ENCODE data around the gene CSK.

CSK gene

DNA sequence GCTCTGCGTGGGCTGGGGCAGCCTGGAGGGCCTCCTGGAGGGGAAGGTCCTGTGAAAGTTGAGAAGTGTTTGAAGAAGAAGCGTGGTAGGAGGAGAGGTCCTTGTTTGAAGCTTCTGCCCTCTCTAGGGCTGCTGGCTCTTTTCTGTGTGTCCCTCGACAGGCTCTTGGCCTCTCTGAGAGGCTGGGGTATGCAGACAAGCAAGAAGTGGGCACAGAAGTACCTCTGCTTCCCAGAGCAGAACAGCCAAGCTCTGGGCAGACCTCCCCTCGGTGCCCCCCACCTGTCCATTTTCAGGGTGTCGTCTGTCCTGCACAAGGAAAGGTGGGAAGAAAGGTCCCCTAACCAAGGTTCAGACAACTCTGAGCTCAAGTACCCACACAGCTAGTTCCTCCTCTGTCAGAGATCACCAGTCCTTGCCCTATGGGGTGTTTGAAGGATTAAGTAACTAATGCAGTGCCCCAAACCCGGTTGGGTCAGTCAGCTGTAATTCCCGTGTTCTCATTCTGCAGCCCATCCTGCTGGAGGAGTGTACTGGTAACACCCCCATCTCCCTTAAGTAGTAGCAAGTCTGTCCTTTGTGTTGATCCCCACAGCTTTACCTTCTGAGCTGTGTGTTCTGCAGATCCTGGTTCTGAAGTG is 6.3 kb downstream of the CSK start:
- no peak for DNase-seq

DNA sequence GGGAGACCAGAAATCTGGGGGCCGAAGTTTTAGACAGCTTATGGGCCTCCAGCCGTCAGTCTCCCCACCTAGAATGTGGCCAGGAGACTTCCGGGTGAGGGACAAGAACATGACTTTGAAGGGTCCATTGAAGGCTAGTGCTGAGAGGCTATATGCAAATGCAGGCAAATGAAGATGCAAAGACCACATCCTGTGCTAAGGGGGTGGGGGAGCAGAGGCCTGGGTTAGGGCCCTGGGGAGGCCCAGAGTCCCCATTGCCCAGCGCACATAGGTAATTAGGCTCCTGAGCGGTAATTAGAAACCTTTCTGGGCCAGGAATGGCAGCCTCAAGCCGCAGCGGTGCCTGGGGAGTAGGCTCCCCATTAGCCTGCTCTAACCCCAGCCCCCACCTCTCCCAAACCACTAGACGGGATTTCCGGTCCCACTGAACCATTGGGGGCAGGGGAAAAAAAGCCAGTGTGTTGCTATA is 6.8 kb downstream of the CSK start:
- peak; percentile 65 for DNase-seq

DNA sequence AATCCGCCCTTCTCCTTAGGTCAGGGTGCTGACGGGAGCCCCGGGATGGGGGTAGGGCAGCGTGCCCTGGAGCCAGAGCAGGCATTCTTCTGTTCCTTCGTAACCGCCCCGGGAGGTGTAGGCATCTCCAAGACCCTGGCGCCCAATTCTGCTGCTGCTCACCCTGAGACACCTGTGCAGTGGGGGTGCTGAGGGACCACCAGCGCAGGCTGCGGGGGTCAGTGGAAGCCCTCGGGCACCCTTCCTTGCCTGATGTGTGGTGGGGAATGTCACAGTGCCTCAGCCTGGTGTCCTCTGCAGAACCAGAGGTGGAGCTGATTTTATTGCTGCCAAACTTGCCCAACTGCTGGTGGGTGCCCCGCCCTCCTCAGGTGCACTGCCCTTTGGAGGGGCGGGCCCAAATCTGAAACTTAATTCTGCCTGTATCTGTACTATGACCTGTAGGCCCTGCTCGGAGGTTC is 7.3 kb downstream of the CSK start:
- DNase-seq = no peak

DNA sequence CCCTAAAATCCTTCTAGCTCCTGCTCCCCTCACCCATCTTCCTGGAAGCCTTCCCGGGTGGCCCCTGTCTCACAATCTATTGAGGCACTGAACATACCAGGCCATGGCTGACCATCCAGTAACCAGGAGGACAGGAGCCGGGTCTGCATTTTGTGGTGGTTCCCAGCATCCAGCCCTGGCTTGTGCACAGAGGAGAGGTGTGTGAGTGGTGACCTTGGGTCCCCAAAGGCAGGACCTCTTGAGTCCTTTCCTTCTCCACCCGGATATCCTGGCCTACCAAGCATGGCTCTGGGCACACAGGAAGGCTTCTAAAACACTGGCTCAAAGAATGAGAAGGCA is 7.8 kb downstream of the CSK start:
- DNase-seq = no peak

DNA sequence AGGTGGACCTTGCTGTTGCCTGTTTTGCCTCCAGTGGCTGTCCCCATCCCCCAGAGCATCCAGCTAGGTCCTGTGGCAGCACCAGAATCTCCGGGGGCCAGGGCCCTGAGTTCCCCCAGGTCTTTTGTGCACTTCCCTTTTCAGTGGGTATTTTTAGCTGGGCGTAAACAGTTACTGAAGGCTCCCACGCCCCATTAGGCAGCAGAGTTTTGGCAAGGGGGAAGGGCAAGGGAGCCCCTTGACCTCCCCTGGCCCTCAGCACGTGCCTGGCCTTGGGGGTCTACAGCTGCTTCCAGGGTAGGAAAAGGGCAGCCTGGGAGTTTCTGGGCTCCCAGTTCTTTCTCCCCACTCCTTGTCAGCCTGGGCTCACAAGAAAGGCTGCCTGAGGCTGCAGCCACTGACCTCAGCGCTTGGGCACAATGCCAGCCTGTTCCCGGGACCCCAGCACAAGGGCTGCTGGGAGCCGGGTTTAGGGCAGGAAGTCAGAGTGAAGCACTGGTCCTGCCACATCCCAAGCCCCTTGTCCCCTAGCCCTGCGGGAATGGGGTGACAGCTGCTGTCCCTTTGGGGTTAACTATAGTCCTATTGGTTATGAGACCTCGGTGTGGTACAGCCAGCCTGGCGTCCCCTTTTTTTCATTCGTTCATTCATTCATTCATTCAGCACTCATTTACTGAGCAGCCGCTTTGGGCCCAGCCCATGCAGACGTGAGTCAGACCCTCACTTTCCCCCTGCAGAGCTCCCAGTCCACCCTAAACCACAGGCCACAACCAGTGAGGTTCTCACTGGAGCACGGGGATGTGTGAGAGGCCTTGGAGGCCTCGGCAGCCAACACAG is 8.4 kb downstream of the CSK start:
- DNase-seq = peak; percentile 69

DNA sequence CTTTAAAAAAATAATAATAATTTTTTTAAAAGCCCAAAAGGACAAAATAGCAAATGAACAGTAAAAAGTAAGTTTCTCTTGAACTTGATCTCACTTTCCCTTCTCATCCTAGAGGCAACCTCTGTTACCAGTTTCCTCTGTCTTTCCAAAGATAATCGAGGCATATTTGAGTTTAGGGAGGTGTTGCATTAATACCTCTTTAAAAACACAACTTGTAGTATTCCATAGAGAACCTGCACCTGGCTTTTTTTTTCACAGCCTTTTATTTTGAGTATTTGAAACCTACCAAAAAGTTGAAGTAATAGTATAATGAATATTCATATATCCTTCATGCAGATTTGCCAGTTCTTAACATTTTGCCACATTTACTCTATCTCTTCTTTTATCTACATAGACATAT is 9.1 kb downstream of the CSK start:
- no peak for DNase-seq

DNA sequence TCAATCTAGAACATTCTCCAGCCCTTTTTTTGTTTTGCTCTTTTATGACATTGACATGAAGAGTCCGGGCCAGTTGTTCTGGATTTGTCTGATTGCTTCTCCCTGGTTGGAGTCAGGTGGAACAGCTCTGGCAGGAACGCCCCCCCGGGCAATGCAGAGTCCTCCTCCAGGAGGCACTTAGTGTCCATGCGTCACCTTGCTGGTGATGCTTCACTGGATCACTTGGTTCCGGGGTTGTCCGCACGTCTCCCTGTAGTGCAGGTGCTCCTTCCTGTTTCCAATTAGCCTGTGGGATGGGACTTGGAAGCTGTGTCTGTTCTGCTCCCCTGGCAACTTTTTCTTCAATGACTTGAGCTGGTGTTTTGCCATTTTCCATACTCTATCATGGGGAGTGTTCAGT is 9.8 kb downstream of the CSK start:
- DNase-seq = no peak

DNA sequence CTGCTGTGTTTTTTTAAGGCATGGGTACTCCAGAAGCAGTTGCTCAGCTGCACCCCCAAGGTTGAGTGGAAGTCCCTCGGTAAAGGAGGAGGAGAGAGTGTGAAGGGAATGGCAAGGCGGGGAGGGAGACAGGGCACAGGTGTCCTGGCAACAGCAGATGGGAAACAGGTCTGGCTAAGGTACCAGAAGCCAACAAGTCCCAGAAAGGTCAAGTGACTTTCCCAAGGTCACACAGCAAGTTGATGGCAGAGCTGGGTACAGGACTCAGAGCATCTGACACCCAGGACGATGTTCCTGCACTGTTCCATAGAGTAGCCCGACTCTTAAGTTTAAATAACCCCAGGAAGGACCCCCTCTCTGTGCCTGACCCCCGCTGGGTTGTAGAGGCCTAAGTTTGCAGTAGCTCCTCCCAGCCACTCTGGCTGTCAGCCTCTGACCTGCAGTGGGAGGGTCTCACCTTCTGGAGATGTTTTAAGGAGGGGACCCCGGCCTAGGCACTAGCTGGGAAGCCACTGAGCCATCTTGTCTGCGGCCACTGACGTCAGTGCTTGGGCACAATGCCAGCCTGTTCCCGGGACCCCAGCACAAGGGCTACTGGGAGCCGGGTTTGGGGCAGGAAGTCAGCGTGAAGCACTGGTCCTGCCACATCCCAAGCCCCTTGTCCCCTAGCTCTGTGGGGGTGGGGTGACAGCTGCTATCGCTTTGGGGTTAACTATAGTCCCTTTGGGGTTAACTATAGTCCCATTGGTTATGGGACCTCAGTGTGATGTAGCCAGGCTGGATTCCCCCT is 10.5 kb downstream of the CSK start:
- DNase-seq = no peak

DNA sequence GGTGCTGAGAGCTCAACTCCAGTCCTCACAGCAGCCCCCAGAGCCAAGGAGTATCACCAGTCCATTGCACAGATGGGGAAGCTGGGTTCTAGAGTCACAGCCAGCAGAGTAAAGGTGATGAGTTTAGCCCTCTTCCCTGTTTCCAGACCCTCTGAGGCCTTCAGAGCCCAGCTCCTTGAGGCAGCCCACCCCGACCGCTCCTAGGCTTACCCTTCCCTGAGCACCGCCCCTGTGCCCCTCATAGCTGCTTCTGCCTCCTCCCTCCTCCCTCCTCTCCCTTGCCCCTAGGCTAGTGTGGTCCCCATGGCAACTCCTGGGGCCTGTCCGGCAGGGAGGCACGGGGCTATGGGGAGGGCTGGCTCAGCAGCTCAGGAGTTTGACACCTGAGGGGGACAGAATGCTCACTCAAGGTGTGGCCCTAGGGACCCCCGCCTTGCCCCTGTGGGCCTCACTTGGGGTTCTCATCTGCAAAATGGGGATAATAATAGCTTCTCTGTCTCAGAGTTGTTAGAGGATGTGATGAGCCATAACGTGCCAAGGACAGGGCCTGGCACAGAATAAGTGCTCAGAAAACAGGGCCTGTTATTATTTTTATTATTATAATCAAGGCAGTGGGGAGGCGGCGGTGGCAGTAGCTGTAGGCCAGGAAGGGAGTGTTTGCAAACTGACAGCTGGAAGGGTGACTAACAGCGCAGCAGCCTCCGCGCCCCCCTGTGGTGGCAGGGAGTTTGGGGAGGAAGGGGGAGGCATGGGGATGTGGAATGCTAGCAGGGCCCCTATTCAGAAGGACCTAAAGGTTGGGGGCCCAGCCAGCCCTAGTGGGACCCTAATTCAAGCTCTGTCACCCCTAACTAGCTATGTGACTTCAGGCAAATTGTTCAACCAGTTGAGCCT is 11.5 kb downstream of the CSK start:
- peak; percentile 83 for DNase-seq

DNA sequence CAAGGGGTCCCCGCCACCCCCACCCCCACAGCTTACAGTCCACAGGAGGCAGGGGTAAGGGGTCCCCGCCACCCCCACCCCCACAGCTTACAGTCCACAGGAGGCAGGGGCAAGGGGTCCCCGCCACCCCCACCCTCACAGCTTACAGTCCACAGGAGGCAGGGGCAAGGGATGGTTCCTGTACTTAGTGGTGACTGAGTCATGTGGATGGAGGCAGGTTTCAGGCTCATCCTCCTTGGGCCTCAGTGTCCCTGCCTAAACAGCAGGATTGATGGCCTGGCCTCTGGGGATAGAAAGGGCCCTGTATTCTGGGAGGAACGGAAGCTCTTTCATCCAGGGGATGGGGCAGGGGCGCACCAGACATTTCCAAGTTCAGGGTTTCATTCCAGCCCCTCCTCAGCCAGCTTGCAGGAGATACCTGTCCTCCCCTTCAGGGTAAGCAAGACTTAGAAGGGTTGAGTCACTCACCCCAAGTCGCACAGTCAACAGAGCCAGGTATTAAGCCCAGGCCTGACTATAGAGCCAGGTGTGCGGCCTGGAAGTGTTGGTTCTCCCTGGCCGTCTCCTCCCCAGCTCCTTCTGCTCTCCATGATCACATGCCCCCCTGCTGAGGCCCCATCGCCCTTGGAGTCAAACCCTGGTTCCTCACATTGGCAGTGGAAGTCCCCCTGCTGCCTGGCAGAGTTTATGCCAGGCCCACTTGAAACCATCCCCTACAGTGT is 12.5 kb downstream of the CSK start:
- no peak for DNase-seq

DNA sequence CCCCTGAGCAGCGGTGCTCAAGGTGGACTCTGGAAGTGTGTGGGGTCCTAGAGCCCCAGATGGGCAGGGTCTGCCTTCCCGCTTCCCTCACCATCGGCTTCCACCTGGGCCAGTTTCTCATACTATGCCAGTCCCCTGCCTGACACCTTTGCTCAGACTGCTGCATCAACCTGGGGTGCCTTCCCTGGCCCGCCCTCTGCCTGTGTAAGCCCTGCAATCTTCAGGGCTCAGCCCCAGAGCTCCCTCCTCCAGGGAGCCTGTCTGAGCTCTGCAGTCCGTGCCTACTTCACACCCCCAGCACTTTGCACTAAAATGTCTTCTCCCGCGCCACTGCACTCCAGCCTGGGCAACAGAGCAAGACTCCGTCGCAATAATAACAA is 13.1 kb downstream of the CSK start:
- no peak for DNase-seq

DNA sequence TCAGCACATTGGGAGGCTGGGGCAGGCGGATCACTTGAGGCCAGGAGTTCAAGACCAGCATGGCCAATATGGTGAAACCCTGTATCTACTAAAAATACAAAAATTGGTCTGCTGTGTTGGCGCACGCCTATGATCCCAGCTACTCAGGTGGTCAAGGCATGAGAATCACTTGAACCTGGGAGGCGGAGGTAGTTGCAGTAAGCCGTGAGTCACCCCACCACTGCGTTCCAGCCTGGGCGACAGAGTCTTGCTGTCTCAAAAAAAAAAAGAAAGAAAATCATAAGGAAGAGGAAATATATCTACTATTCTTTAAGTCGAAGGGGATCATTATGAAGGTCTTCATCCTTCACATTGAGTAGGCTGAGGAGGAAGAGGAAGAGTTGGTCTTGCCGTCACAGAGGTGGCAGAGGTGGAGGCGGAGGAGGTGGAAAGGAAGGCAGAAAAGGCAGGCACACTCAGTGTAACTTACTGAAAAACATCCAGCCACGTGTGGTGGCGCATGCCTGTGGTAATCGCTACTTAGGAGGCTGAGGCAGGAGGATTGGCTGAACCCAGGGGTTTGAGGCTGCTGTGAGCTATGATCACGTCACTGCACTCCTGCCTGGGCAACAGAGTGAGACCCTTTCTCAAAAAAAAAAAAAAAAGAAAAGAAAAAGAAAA is 14.2 kb downstream of the CSK start:
- peak; percentile 66 for DNase-seq

DNA sequence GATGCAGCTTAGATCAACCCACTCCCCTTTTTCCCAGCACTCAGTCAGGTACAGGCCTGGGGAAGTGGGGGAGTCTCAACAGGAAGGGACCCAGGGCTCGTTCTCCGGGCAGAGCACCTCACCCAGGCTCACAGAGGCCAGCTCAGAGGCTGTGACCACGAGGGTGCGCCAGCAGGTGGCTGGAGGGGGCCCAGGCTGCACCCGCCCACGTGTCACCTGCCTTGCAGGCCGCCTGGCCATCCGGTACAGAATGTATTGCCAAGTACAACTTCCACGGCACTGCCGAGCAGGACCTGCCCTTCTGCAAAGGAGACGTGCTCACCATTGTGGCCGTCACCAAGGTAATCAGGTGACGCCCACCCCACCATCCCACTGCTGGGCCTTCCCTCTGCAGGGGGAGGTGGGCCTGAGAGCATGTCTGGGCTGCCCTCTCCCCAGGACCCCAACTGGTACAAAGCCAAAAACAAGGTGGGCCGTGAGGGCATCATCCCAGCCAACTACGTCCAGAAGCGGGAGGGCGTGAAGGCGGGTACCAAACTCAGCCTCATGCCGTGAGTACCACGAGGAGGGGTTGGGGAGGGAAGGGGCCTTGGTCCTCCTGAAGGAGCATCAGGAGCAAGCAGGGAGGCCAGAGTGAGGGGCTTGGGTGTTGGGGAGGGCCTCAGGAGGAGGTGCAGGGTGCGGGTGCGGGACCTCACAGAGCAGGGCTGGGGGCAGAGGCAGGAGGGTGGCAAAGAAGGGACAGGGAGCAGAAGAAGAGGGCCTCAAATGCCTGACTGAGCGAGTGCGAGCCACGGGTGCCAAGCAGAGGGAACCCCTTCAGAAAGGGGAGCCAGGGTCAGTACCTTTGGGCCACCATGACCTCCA is 16.7 kb downstream of the CSK start:
- DNase-seq = no peak

DNA sequence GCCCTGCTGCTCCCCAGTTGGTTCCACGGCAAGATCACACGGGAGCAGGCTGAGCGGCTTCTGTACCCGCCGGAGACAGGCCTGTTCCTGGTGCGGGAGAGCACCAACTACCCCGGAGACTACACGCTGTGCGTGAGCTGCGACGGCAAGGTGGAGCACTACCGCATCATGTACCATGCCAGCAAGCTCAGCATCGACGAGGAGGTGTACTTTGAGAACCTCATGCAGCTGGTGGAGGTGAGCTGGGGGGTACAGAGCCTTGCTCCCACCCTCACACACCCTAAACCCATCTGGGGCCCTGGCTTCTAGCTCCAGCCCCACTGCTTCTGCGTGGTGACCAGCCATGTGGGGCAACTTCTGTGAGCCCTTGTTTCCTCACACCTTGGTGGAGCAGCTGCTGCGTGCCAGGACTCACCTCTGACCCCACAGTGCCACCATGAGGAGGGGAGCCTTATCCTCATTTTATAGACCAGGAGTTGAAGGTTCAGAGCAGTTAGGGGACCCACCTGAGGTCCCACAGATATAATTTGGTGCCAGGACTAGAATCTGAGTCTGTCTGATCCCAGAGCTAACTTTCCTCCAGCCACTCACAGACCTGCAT is 17.5 kb downstream of the CSK start:
- no peak for DNase-seq

DNA sequence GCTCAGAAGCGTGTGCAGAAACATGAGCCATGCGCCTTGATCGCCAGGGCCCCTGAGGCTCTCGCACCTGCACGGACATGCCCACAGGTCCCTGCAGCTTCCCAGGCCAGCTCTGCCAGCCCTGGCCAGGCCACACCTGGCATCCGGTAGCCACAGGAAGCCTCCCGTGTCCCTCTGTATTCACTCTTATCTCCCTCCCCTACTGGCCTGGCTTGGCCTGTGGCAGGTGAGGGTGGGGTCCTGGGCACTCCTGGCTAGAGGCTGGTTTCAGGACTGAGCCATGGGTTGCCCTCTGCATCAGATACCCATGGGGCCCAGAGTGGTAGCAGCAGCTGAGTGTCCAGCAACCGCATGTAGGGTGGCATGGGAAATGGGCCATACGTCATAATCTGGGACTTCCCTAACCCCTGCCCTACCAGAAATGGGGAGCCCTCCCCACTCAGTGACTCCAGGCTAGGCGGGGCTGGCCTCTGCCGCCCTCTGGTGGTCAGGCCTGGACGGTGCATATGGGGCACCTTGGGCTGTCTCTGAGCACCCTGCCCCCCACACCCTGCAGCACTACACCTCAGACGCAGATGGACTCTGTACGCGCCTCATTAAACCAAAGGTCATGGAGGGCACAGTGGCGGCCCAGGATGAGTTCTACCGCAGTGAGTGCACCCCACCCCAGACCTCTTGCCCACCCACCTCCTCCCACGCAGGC is 18.1 kb downstream of the CSK start:
- DNase-seq = peak; percentile 92

DNA sequence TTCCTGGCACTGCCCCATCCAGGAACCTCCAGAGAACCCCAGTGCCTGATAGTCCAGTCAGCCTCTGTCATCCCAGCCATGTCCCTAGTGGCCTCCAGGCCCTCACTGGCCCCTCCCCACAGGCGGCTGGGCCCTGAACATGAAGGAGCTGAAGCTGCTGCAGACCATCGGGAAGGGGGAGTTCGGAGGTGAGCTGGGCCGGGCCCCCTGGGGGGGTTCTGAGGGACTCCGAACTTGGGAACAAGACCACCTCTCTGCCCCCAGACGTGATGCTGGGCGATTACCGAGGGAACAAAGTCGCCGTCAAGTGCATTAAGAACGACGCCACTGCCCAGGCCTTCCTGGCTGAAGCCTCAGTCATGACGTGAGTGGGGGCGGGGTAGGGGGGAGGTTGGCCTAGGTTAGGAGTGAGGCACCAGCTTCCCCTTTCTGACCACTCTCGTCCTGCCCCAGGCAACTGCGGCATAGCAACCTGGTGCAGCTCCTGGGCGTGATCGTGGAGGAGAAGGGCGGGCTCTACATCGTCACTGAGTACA is 18.7 kb downstream of the CSK start:
- no peak for DNase-seq

DNA sequence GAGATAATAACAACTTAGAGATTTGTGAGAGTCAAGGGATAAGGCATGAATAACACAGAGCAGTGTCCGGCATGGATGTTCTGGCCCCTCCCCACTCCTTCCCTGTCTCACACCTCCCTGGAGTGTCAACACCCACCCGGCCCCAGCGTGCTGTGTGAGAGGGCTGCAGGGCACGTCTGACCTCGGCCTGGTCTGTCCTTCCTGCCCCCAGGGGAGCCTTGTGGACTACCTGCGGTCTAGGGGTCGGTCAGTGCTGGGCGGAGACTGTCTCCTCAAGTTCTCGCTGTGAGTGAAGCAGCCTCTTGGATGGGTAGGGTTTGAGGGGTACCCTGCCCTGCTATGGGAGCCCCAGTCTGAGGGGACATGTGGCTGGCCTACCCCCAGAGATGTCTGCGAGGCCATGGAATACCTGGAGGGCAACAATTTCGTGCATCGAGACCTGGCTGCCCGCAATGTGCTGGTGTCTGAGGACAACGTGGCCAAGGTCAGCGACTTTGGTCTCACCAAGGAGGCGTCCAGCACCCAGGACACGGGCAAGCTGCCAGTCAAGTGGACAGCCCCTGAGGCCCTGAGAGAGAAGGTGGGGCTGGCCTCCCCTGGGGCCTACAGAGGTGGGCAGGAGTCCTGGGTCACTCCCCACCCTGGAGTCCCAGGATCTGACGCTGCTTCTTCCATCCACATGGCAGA is 19.6 kb downstream of the CSK start:
- DNase-seq = no peak

DNA sequence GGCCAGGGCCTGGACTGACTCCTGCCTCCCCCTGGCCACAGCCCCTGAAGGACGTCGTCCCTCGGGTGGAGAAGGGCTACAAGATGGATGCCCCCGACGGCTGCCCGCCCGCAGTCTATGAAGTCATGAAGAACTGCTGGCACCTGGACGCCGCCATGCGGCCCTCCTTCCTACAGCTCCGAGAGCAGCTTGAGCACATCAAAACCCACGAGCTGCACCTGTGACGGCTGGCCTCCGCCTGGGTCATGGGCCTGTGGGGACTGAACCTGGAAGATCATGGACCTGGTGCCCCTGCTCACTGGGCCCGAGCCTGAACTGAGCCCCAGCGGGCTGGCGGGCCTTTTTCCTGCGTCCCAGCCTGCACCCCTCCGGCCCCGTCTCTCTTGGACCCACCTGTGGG is 20.4 kb downstream of the CSK start:
- DNase-seq = no peak
